Neuronal stem cell (in vitro differentiated cells): ENCODE measurements around the gene TEX54.

Source experiments
- DNase-seq: peaks from one replicate; pipeline ENCODE4 v3.0.0-alpha.2; 2013; ENCODE audit warnings: low spot score
- H2AFZ ChIP-seq: one replicate; pipeline ENCODE4 v1.6.1; 2013; ENCODE audit warnings: mild to moderate bottlenecking, low read length, inconsistent platforms
- H2AK5ac ChIP-seq: 2 replicates; pipeline ENCODE4 v1.6.1; 2013; ENCODE audit warnings: low read depth, mild to moderate bottlenecking, inconsistent platforms, low read length, moderate library complexity, mixed read lengths
- H2BK120ac ChIP-seq: 2 replicates; pipeline ENCODE4 v1.6.1; 2013; ENCODE audit warnings: low read depth, mild to moderate bottlenecking, inconsistent platforms, low read length, moderate library complexity, mixed read lengths
- H2BK12ac ChIP-seq: one replicate; pipeline ENCODE4 v1.6.1; 2013; ENCODE audit warnings: low read length, inconsistent platforms
- H2BK15ac ChIP-seq: 2 replicates; pipeline ENCODE4 v1.6.1; 2013; ENCODE audit warnings: mild to moderate bottlenecking, low read length, inconsistent platforms, mixed read lengths
- H2BK5ac ChIP-seq: one replicate; pipeline ENCODE4 v1.6.1; 2013; ENCODE audit warnings: inconsistent platforms, mild to moderate bottlenecking, low read length, moderate library complexity
- H3K14ac ChIP-seq: one replicate; pipeline ENCODE4 v1.6.1; 2013; ENCODE audit warnings: low read length, inconsistent platforms
- H3K18ac ChIP-seq: 2 replicates; pipeline ENCODE4 v1.6.1; 2013; ENCODE audit warnings: low read length, inconsistent platforms
- H3K23ac ChIP-seq: 2 replicates; pipeline ENCODE4 v1.6.1; 2013; ENCODE audit warnings: low read depth, mild to moderate bottlenecking, mixed read lengths, low read length, inconsistent platforms; ENCODE audit not compliant: poor library complexity
- H3K27ac ChIP-seq: replicated peaks from 3 replicates; pipeline ENCODE4 v1.5.1; 2013; ENCODE audit warnings: low read length, inconsistent platforms
- H3K27me3 ChIP-seq, 3 experiments: 2 replicates each; pipeline ENCODE4 v1.6.1; 2013; ENCODE audit warnings: low read length in 3 of 3, mild to moderate bottlenecking in 2 of 3, inconsistent platforms in 1 of 3, low read depth in 1 of 3, mixed read lengths in 1 of 3, moderate library complexity in 1 of 3; ENCODE audit not compliant: control insufficient read depth in 3 of 3, insufficient read depth in 3 of 3
- H3K36me3 ChIP-seq, 2 donors: replicated peaks in 1 of 2; 2 replicates each; pipeline ENCODE4 v1.6.1; 2013; ENCODE audit warnings: low read length in 2 of 2; ENCODE audit not compliant: control insufficient read depth in 2 of 2, insufficient read depth in 2 of 2
- H3K4ac ChIP-seq: 2 replicates; pipeline ENCODE4 v1.6.1; 2013; ENCODE audit warnings: inconsistent platforms, mild to moderate bottlenecking, low read length, moderate library complexity
- H3K4me1 ChIP-seq, 2 donors: 1 replicate in 1 of 2; 2 replicates in 1 of 2; pipeline ENCODE4 v1.6.1; 2013; ENCODE audit warnings: low read length in 2 of 2, low read depth in 1 of 2; ENCODE audit not compliant: control insufficient read depth in 2 of 2, insufficient read depth in 1 of 2
- H3K4me2 ChIP-seq: one replicate; pipeline ENCODE4 v1.6.1; 2013; ENCODE audit warnings: mild to moderate bottlenecking, low read length, inconsistent platforms; ENCODE audit not compliant: insufficient read depth, poor library complexity, severe bottlenecking
- H3K4me3 ChIP-seq, 2 donors: 2 replicates each; pipeline ENCODE4 v1.5.1; 2013; ENCODE audit warnings: low read length in 2 of 2, mild to moderate bottlenecking in 2 of 2, inconsistent platforms in 1 of 2, moderate library complexity in 1 of 2
- H3K79me1 ChIP-seq: one replicate; pipeline ENCODE4 v1.6.1; 2013; ENCODE audit warnings: low read depth, mild to moderate bottlenecking, inconsistent platforms, low read length, moderate library complexity
- H3K9ac ChIP-seq: one replicate; pipeline ENCODE4 v1.6.1; 2013; ENCODE audit warnings: mild to moderate bottlenecking, low read depth, low read length, inconsistent platforms; ENCODE audit not compliant: poor library complexity
- H3K9me3 ChIP-seq, 2 donors: replicated peaks in 1 of 2; 2 replicates each; pipeline versions ENCODE3 to v1.6.1; 2013; ENCODE audit warnings: low read length in 2 of 2, mild to moderate bottlenecking in 2 of 2, inconsistent platforms in 1 of 2, low read depth in 1 of 2, mixed read lengths in 1 of 2, moderate library complexity in 1 of 2; ENCODE audit not compliant: control insufficient read depth in 2 of 2, insufficient read depth in 1 of 2
- H4K8ac ChIP-seq: one replicate; pipeline ENCODE4 v1.6.1; 2013; ENCODE audit warnings: low read depth, mild to moderate bottlenecking, inconsistent platforms, low read length, moderate library complexity
- H4K91ac ChIP-seq: one replicate; pipeline ENCODE4 v1.6.1; 2013; ENCODE audit warnings: low read length, low read depth, mild to moderate bottlenecking, inconsistent platforms; ENCODE audit not compliant: poor library complexity
- WGBS, 2 donors: extraction: QIAGEN DNeasy Blood & Tissue Kit; methylation state at CpG; one replicate each; pipeline ENCODE4 v1.1.7; 2013; ENCODE audit warnings: missing lambda C conversion rate in 2 of 2, mixed read lengths in 1 of 2; ENCODE audit not compliant: insufficient read length in 2 of 2, insufficient replicate concordance in 1 of 2; ENCODE audit errors: extremely low coverage in 2 of 2; 5-methylcytosine and 5-hydroxymethylcytosine counted together

Gene TEX54

DNA sequence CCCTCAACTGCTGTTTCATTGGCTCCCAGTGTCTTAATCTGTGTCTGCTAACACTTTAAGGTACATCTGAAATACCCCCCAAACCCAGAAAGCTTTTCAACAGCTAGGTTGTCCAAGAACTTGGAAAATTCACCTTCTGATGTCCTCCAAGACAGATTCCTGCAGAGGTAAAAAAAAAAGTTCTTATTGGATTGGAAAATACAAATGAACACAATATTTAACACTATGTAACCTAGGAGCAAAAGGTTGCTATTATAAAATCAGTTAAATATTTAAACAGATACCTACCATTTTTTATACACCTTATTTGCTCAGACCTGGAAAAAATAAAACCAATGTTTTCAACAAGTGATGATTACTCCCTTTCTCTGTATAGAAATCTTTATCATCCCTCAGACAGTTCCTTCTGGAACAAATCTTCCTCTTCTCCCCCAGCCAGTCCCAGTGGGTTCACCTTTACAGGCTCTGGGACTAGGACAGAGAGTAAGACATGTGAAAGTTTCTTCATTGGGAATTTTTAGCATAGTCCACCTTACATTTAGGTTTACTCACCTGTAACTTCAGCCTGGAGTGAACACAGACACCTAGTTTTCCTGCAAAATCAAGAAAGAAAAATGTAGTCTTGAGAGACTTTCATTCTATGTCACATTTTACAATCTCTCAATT lies 20.0 kb upstream of the TEX54 start:
- Histone ChIP-seq H3K14ac (no peak overlapping the region), H3K79me1 (no peaks in the 10 kb centered on the region), H4K8ac (no peak overlapping the region), H4K91ac (no peak overlapping the region), H3K4me2 (no peak overlapping the region), H3K27ac (no peak overlapping the region), H2AFZ (no peak overlapping the region), H2AK5ac (no peak overlapping the region), H3K4ac (no peak overlapping the region), H2BK15ac (no peak overlapping the region), H2BK12ac (no peak overlapping the region), H3K4me1 (peaks cover 8 to 18% of the 10 kb centered on the region in 2 donors), H3K9me3 (no peaks in the 10 kb centered on the region), H3K36me3 (peaks cover 28 to 44% of the 10 kb centered on the region in 2 donors), H3K4me3 (peak overlapping the region in 1 of 2 donors; percentile 76), H3K18ac (no peak overlapping the region), H3K9ac (no peak overlapping the region), H3K27me3 (no peaks in the 10 kb centered on the region), H2BK120ac (no peak overlapping the region), H2BK5ac (no peak overlapping the region), H3K23ac (no peak overlapping the region)
- no peak for DNase-seq

DNA sequence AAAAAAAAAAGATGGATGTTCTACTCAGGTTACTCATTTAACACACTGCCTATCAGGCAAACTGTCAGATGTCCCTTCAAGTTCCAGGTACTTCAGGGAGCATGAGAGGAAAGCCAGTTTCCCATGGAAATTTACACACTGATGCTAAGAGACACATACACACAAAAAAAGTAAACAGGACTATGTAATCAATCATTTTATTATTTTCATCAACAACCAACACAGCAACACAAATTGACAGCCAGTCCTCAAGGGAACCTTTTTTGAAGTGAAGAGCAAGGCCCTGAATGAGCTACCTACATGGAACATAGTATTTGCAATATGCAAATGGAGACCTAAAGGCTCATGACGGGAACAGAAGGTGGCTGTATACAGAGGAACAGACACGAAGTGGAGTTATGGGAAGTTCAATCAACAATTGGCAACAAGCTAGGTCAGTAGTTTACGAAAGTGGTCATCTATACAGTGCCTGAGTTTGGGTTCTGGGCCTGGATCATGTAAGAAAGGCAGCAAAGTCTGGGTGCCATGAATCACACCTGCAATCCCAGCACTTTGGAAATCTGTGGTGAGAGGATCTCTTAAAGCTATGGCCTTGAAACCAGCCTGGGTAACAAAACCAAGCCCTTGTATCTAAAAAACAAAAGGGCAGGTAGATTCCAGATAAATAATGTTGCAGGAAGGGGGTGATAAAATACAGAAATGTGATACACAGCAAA lies 19.3 kb upstream of the TEX54 start:
- Histone ChIP-seq H3K4me3 (no peak overlapping the region), H3K27ac (no peak overlapping the region), H3K4me2 (no peak overlapping the region), H2AFZ (no peak overlapping the region), H3K23ac (no peak overlapping the region), H3K36me3 (peaks cover 28 to 44% of the 10 kb centered on the region in 2 donors), H3K9me3 (no peaks in the 10 kb centered on the region), H2BK15ac (no peak overlapping the region), H2BK5ac (no peak overlapping the region), H2AK5ac (no peak overlapping the region), H3K4ac (no peak overlapping the region), H4K91ac (no peak overlapping the region), H3K18ac (no peak overlapping the region), H3K79me1 (no peaks in the 10 kb centered on the region), H3K4me1 (peaks cover 8 to 15% of the 10 kb centered on the region in 2 donors), H3K9ac (no peak overlapping the region), H2BK120ac (no peak overlapping the region), H2BK12ac (no peak overlapping the region), H3K14ac (no peak overlapping the region), H4K8ac (no peak overlapping the region), H3K27me3 (no peaks in the 10 kb centered on the region)
- WGBS, 2 donors = no CpG with 5 or more reads among the region's 3 CpGs
- DNase-seq = no peak

DNA sequence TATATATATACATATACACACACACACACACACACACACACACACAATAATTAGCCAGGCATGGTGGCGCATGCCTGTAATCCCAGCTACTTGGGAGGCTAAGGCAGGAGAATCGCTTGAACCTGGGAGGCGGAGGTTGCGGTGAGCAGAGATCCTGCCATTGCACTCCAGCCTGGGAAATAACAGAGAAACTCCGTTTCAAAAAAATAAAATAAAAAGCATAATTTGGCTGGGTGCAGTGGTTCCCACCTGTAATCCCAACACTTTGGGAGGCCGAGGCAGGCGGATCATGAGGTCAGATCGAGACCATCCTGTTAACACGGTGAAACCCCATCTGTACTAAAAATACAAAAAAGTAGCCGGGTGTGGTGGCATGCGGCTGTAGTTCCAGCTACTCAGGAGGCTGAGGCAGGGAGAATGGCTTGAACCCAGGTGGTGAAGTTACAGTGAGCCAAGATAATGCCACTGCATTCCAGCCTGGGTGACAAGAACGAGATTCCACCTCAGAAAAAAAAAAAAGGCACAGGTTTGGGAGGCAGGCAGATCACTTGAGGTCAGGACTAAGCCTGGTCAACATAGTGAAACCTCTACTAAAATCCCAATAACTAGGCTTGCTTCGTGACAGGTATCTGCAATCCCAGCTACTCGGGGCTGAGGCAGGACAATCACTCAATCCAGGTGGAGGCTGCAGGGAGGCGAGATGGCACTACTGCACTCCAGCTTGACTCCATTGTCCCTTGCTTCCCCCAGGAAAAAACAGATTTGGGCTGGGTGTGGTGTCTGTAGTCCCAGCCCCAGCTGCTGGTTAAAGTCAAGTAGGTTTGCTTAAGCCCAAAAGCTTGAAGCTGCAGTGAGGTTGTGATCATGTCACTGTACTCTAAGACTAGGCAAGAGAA lies 18.5 kb upstream of the TEX54 start:
- no peak overlapping the region for H2AK5ac ChIP-seq
- H2BK5ac ChIP-seq = no peak overlapping the region
- no peak overlapping the region for H3K4me3 ChIP-seq
- no peak for DNase-seq
- H3K23ac ChIP-seq = no peak overlapping the region
- no peak overlapping the region for H3K18ac ChIP-seq
- H3K27me3 ChIP-seq = no peaks in the 10 kb centered on the region
- WGBS, 2 donors = no CpG with 5 or more reads among the region's 15 CpGs
- H3K36me3 ChIP-seq = peaks cover 28 to 44% of the 10 kb centered on the region in 2 donors
- no peak overlapping the region for H2AFZ ChIP-seq
- H2BK15ac ChIP-seq = no peak overlapping the region
- H3K4me1 ChIP-seq = peaks cover 8 to 15% of the 10 kb centered on the region in 2 donors
- peak overlapping the region; percentile 10 for H3K27ac ChIP-seq
- H4K91ac ChIP-seq = no peak overlapping the region
- no peak overlapping the region for H3K9ac ChIP-seq
- H2BK120ac ChIP-seq = no peak overlapping the region
- no peaks in the 10 kb centered on the region for H3K79me1 ChIP-seq
- peaks cover 0 to 2% of the 10 kb centered on the region in 2 donors for H3K9me3 ChIP-seq
- no peak overlapping the region for H4K8ac ChIP-seq
- H3K4ac ChIP-seq = no peak overlapping the region
- no peak overlapping the region for H3K14ac ChIP-seq
- no peak overlapping the region for H3K4me2 ChIP-seq
- no peak overlapping the region for H2BK12ac ChIP-seq
